GM13976 (cell line): ENCODE measurements around the gene ARHGAP26.

ENCODE experiments used
- DNase-seq: peaks from one replicate; pipeline ENCODE4 v3.0.0; 2012; ENCODE audit warnings: low spot score
- CTCF ChIP-seq: IDR thresholded peaks from 2 replicates; pipeline ENCODE4 v1.5.1; 2012; ENCODE audit warnings: borderline replicate concordance, mild to moderate bottlenecking; ENCODE audit not compliant: insufficient read depth; ENCODE audit errors: extremely low read depth, missing control alignments, control extremely low read depth
- in situ Hi-C: fragments of 300-500 bp; cut with MboI; formaldehyde crosslinking; loops from one replicate; pipeline ENCODE4 v1.12.0; 2022; ENCODE audit warnings: low sequenced_read_pairs, mixed read lengths, inconsistent platforms; ENCODE audit not compliant: unreplicated experiment

Gene ARHGAP26

GRCh38 chr5:142808878-142809598 is 38.9 kb downstream of the ARHGAP26 start:
- no peak for DNase-seq
- no peak for TF ChIP-seq CTCF
- in situ Hi-C loops = no loop called here

DNA sequence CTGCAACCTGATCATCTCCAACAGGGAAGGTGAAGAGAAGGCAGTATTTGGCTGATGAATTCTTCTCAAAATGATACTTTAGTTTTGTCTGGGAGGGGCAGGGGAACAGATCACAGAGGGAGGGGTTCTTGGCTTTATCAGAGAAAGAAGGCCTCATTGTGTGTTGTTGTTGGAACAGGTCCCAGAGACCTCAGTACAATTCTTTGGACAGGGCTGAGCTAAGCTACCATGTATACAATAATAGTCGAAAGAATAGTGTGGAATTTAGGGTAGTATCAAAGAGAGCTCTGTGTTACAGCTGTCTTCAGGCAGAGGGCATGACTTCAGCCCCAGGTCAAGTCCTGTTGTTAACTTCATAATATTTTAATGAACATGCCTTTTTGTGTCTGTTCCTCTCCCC is 39.9 kb downstream of the ARHGAP26 start:
- DNase-seq = no peak
- no peak for TF ChIP-seq CTCF
- in situ Hi-C loops = no loop called here

- no peak for TF ChIP-seq CTCF
- in situ Hi-C loops = no loop called here
- no peak for DNase-seq
These were observed 40.6 kb downstream of the ARHGAP26 start for GRCh38 chr5:142810743-142811290.

- in situ Hi-C loops = no loop called here
- DNase-seq = no peak
- no peak for TF ChIP-seq CTCF
These were observed 41.8 kb downstream of the ARHGAP26 start for GRCh38 chr5:142811866-142812557.

DNA sequence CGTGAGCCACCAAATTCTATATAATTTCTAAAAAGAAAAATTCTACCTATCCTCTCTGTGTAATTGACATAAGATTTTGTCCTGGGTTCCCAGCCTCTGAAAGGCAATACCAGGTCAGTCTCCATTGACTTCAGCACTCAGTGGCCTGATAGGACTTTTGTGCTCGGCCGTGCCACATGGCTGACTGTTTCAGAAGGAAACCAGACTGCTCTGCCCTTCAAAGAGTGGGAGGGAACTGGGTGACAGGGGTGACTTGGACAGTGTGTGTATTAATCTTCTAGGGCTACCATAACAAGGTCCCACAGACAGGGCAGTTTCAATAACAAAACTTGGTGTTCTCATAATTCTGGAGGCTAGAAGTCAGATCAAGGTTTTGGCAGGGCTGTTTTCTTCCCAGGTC is 43.0 kb downstream of the ARHGAP26 start:
- DNase-seq = no peak
- TF ChIP-seq CTCF = no peak
- in situ Hi-C loops = no loop called here

DNA sequence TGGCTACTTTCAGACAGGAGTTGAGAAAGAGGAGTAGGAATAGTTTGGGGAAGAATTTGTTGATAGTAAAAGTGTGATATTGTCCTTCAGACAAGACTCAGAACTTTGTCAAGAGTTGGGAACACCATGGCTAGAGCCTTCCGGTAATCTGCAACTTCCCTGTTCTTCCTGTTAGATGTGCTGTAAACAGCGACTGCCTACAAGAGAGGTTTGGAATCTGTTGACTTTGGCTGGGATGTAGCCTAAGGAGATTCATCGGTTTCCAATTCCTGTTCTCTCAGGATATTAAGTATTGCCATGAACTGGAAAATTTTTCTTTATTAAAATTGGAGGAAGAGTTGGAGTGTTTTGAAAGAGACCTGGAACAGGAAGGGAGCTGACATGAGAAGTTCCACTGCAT is 43.9 kb downstream of the ARHGAP26 start:
- in situ Hi-C loops = no loop called here
- no peak for TF ChIP-seq CTCF

More for the DNA sequence above, 43.9 kb downstream of the ARHGAP26 start:
- DNase-seq = no peak
